Central memory CD4-positive, alpha-beta T cell (primary cell): ENCODE results near the gene GARNL3.

Experiments used
- DNase-seq: peaks from one replicate; pipeline ENCODE4 v3.0.0; 2022
- total RNA-seq, 3 experiments: gene quantifications; one replicate each; lab custom pipeline; 2026; lab: John Stamatoyannopoulos, UW

The GARNL3 gene, protein sequence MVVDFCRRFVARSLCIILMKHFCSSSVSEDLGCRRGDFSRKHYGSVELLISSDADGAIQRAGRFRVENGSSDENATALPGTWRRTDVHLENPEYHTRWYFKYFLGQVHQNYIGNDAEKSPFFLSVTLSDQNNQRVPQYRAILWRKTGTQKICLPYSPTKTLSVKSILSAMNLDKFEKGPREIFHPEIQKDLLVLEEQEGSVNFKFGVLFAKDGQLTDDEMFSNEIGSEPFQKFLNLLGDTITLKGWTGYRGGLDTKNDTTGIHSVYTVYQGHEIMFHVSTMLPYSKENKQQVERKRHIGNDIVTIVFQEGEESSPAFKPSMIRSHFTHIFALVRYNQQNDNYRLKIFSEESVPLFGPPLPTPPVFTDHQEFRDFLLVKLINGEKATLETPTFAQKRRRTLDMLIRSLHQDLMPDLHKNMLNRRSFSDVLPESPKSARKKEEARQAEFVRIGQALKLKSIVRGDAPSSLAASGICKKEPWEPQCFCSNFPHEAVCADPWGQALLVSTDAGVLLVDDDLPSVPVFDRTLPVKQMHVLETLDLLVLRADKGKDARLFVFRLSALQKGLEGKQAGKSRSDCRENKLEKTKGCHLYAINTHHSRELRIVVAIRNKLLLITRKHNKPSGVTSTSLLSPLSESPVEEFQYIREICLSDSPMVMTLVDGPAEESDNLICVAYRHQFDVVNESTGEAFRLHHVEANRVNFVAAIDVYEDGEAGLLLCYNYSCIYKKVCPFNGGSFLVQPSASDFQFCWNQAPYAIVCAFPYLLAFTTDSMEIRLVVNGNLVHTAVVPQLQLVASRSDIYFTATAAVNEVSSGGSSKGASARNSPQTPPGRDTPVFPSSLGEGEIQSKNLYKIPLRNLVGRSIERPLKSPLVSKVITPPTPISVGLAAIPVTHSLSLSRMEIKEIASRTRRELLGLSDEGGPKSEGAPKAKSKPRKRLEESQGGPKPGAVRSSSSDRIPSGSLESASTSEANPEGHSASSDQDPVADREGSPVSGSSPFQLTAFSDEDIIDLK
- total RNA-seq, result 1.1 to 1.5 (median 1.3) reads per million in 3 experiments

DNA sequence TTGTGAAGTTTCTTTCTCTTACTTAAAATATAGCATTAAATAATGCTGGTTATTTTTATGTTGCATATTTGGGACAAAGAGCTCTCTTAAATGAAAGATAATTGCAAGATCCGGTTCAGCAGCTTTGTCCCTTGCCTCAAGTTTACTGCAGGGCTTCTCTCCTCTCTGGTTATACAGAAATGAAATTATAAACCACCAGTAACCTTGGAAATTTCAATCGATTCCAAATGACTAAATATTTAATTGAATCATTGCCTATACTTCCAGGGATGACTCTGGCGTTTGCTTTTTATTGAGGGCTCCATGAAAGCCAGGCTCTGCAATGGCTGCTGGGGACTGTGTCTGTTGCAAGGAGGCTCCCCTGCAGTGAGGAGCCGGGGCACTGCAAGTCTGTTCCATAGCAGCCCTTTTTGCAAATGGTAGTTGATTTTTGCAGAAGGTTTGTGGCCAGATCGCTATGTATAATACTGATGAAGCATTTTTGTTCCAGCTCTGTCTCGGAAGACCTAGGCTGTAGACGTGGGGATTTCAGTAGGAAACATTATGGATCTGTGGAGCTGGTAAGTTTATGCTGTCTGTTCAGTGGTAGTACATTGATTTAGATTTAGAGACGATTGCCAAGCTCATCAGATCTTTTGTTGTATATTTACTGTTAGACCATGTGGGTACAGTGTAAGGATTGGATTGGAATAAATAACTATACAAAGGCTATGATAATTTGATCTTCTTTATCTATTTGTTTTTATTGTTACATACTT is at the start of gene GARNL3:
Gene GARNL3 (plus strand): TSS at position 313 of the 758 bp plus-strand sequence. CDS start 104 bp downstream, at position 417.
- no peak for DNase-seq

DNA sequence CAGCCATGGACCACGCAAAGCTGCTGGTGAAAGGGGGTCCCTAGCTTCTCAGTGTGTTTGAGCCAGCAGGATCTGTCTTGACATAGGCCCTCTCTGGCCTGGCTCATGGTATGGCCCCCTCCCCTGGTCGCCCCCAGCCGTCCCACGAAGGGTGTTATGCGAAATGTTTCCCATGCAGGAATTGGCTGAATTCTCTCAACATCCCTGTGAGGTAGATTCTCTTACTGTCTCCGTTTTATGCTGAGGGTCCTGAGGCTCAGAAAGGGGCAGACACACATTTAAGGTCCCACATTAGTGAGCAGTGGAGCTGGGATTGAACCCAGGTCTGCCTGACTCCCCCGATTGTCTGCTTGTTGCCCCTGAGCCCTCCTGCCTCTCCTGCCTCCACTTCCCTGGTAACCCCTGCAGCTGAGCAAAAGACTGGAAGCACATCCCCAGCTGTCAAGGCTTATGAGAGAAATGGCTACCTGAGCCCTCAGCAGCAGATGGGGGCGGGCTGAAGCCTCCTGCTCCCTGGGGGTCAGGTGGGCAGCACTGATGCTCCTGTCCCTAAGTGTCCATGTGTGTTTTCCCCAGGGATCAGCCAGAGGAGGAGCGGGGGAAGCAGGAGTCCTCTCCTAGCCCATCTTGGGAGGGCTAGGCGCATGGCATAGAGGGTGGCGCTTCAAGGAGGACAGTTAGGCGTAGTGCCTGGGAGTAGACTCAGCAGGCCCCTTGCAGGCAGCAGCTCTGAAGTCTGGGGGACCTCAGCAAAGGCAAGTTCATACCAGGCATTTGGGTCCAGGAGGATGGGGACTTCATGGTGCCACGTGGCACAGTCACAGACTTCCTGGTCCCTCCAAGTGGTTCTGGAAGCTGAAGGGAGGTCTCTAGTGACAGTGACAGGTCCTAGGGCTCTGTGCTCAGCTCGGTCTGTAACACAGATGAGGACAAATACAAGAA is 49.0 kb upstream of the GARNL3 start:
- DNase-seq, result no peak

DNA sequence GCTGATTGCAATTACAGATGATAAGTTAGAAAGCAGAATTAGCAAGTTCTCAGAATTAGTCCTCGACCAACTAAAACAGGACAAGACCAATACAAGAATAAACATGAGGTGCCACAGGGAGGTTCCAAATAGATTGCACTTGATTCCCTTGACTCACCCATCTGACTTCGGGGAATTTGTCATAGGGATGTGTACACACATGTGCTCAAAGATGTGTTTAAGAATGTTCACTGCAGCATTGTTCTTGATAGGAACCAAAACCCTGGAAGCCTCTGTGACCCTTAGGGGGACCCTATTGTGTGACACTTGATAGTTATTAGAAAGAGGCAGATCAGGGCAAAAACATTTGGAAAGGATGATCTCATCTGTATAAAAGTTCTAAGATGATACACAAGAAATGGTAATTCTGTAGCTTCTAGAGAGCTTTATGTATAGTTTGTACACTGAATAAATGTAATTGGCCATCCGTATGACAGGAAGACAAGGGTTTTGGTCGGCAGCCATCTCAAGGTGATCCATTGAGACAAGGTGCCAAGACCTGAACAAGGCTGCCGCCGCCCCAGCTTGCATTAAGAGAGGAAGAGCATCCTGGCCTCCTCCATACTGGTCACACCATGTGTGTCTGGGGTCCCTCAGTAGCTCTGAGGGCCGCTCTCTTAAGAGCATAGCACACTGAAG is 48.2 kb upstream of the GARNL3 start:
- DNase-seq, result no peak

GRCh38 chr9:127216888-127217217 is 47.7 kb upstream of the GARNL3 start:
- no peak for DNase-seq

GRCh38 chr9:127218818-127219217 is 45.8 kb upstream of the GARNL3 start:
- DNase-seq, result no peak

DNA sequence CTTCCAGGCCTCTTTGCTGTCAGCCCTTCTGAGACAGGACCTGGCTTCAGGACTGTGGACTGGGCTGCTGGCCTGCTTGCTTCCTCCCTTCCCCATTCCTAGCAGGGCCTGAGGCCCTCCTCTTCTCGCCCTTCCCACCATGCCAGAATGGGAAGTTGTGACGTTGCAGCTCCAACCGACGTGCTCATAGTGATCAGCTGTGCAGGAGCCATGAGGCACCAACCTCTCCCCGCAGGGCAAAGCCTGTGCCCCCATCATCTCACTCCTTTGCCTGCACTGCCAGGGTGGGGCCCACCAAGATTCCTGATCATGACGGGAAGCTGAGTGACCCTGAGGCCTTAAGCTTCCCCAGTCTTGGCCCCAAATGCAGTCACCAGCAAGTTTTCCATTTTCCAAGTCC is 45.1 kb upstream of the GARNL3 start:
- no peak for DNase-seq

GRCh38 chr9:127221695-127222094 is 42.9 kb upstream of the GARNL3 start:
- no peak for DNase-seq

DNA sequence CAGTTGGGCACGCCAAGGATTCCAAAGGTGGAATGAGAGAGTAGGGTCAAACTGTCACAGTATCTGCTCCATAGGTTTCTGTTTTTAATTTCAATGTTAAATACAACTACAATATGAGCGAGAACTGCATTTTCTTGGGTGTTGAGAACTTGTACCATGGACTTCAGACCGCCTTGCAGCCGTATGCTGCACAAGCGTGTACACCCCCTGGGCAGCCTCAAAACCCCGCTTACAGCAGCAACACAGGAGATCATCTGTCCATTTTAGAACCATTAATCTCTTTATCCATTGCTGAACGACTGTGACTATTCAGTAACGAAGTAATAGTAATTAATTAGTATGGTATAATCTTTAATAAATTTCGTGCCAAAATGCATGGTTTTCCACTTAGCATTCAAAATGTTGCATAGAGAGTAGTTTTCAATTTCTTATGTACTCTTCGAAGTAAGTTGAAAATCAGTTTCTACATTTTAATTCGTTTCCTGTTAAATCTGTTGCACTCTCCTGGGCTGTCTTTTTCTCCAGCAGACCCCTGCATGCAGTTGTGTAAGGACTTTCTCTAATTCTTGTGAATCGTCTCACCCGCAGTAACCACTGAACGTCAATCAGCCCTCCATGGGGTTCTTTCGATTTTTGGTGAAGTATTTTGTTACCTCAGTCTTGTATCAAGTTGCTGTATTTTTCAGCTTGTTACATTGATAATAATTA is 42.0 kb upstream of the GARNL3 start:
- no peak for DNase-seq

GRCh38 chr9:127223266-127223665 is 41.3 kb upstream of the GARNL3 start:
- DNase-seq, result no peak

GRCh38 chr9:127223810-127224177 is 40.8 kb upstream of the GARNL3 start:
- DNase-seq, result no peak

DNA sequence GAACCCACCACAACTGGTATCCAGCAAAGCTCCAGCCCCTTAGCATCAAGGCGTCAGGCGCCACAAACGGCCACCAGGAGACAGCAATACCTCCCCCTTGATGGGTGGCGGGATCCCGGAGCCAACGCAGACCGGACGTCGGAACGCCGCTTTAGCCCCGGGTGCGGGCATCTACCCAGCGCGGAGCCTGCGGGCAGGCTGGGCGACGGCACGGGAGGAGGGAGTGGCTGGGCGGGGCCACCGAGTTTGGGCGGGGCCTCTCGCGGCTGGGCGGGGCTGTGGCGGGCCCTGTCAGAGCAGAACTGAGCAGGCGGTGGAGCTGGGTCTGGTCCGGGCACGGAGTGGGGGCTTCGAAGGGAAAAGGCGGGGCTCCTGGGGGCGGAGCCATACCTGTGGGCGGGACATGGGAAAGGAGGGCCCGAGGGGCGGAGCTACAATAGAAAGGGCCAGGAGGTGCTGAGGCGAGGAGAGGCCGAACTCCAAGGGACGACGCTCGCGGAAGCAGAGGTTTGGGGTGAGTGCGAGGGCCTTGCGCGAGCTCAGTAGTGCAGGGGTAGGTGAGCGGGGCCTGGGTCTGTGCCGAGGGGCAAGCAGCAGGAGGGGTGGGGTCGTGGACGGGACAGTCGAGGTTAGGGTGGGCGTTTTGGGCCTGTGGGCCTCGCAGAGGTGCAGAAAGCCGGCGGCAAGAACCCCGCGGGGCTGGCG is 40.2 kb upstream of the GARNL3 start:
- DNase-seq, result peak; percentile 84

DNA sequence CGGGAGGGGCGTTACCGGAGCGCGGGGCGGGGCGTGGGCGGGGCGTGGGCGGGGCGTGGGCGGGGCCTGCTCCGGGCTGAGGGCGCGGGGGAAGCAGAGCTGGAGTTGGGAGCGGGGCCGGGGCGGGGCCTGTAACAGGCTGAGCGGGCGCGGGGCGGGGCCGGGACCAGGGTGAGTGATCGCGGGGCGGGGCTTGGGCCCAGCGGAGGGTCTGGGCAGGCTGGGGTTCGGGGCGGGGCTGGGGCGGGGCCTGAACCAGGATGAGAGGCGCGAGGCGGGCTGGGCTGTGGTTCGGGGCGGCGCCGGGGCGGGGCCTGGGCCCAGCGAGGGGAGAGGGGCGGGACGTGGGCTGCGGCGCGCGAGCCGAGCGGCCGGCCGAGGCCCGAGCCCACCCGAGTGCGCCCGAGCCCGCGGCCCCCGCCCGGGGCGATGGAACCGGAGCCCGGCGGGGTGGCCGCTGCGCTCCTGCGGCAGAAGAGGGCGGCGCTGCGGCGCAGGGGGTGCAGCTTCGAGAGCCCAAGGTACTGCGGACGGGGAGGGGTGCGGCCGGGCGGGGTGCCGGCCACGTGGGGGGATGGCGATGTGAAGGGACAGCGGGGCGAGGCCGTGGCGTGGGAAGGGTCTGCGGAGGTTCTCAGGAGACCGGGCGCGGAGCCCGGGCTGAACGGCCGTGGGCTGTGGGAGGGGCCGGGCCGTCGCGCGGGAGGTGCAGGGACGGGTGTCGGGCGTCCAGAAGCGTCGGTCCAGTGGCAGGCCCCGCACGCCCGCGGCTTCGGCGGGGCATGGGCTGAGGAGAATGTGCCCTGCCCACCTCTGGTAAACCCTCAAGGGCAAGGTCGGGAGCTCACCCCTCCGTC is 39.5 kb upstream of the GARNL3 start:
- peak; percentile 86 for DNase-seq

DNA sequence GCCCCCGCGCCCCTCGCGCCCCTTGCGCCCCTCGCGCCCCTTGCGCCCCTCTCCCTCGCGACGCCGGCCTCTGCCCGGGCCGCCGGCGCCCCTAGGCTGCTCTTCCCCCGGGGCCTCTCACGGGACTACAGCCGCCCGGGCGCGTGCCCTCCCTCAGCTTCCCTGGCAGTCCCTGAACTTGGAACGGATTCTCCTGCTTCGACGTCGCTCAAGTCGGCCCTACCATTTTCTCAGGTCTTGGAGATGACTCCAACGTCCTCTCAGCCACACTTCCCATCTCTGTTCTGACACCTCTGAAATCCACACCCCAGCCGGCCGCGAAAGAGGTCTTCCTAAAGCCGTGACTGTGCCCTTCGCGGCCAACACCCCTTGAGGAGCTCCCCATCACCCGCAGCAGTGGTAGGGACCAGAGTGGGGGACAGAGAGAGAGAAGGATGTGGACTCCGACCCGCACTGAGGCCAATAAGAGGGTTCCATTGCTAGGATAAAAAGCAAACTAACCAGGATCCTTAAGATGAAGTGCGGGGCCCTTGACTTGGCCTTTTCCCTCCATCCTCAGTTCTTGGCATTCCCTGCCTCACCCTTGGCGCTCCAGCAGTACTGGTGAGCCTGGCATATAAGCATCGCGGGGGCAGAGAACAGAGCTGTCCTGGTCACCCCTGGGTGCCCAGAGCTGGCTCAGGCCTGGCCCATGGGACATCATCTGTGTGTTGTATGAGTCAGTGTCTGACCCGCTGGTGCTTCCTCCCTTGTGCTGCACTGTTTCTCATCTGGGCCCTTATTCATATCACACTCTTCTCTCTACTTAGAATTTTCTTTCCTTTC is 38.6 kb upstream of the GARNL3 start:
- DNase-seq, result no peak

DNA sequence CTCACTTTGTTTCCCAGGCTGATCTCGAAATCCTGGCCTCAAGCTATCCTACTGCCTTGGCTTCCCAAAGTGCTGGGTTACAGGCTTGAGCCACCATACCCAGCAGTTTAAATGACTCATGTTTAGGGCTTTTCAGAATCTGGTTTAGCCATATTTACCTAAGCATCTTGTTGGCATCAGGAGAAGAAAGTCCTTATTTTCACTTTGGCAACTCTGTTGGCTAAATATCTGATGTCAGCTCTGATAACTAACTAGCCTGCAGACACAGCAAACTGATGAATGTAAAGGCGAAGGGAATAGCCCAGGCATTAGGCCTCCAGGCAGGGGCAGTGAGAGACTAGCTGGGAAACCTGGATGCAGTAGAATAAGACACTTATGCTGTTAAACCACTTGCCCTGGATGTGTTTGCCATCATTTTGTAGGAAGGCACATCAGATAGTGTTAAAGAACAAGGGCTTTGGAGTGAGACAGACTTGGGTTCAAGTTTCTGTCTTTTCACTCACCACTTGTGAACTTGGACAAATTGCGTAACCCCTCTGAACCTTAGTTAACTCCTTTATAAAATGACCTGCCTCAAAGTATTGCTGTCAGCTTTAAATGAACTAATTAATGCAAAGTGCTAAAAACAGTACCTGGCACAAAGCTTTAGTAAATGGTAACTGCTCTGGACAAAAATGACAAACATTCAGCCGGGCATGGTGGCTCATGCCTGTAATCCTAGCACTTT is 34.7 kb upstream of the GARNL3 start:
- no peak for DNase-seq

GRCh38 chr9:127231666-127232065 is 32.9 kb upstream of the GARNL3 start:
- DNase-seq, result no peak

DNA sequence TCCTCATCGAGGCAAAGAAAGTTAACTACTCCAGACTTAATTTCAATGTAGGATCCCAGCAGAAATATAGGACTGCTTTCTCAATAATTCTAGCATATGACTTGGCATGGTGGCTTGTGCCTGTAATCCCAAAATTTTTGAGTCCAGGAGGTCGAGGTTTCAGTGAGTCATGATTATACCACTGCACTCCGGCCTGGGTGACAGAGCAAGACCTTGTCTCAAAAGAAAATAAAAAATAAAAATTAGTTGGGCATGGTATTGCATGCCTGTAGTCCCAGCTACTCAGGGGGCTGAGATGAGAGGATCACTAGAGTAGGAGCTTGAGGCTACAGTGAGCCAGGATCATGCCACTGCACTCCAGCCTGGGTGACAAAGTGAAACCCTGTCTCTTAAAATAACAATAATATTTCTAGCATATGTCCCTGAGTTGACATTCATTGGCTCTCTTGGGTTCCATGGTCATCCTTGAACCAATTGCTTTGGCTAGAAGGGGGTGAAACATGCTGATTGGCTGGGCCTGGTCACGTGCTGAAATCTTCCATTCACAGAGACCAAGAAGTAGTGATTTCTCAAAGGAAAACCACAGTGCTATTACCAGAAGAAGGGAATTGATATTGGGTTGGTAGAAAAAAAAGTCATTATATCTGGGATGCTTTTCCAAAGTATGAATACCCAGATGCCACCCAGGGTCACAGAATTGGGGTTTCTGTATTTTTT is 31.6 kb upstream of the GARNL3 start:
- no peak for DNase-seq
